Effector CD8-positive, alpha-beta T cell (primary cell): ENCODE measurements around the gene RIC3.

Source experiments
- DNase-seq: peaks from one replicate; lab custom pipeline; 2025; lab: John Stamatoyannopoulos, UW

RIC3 gene

GRCh38 chr11:8087185-8087584 lies 81.6 kb downstream of the RIC3 start:
- DNase-seq = no peak

GRCh38 chr11:8086571-8086970 lies 82.3 kb downstream of the RIC3 start:
- no peak for DNase-seq

- DNase-seq = no peak
Measured at GRCh38 chr11:8086001-8086479, 82.8 kb downstream of the RIC3 start.

GRCh38 chr11:8085011-8085645 lies 83.7 kb downstream of the RIC3 start:
- no peak for DNase-seq

- DNase-seq = no peak
Measured at GRCh38 chr11:8084352-8084751, 84.5 kb downstream of the RIC3 start.

GRCh38 chr11:8083871-8084281 lies 84.9 kb downstream of the RIC3 start:
- DNase-seq = no peak

GRCh38 chr11:8083088-8083395 lies 85.8 kb downstream of the RIC3 start:
- no peak for DNase-seq

GRCh38 chr11:8082391-8083087 lies 86.3 kb downstream of the RIC3 start:
- no peak for DNase-seq

- DNase-seq = no peak
Measured at GRCh38 chr11:8081591-8082250, 87.1 kb downstream of the RIC3 start.

GRCh38 chr11:8080674-8081590 lies 87.9 kb downstream of the RIC3 start, which contains the start of gene TUB:
Gene TUB, plus strand, starts transcription at chr11:8081211. Its CDS starts 300 bp downstream, at chr11:8081511.
- no peak for DNase-seq

GRCh38 chr11:8080069-8080670 lies 88.7 kb downstream of the RIC3 start:
- no peak for DNase-seq

GRCh38 chr11:8079111-8079675 lies 89.6 kb downstream of the RIC3 start:
- no peak for DNase-seq

- no peak for DNase-seq
Measured at GRCh38 chr11:8075119-8075726, 93.6 kb downstream of the RIC3 start.

- no peak for DNase-seq
Measured at GRCh38 chr11:8071616-8072581, 96.9 kb downstream of the RIC3 start.

GRCh38 chr11:8070417-8071115 lies 98.3 kb downstream of the RIC3 start:
- DNase-seq = no peak

GRCh38 chr11:8069771-8070170 lies 99.1 kb downstream of the RIC3 start:
- no peak for DNase-seq

- no peak for DNase-seq
Measured at GRCh38 chr11:8068605-8069221, 100.1 kb downstream of the RIC3 start.

- DNase-seq = no peak
Measured at GRCh38 chr11:8067929-8068575, 100.8 kb downstream of the RIC3 start.
